Measurements from ENCODE around the gene C11orf42.

The C11orf42 gene

DNA sequence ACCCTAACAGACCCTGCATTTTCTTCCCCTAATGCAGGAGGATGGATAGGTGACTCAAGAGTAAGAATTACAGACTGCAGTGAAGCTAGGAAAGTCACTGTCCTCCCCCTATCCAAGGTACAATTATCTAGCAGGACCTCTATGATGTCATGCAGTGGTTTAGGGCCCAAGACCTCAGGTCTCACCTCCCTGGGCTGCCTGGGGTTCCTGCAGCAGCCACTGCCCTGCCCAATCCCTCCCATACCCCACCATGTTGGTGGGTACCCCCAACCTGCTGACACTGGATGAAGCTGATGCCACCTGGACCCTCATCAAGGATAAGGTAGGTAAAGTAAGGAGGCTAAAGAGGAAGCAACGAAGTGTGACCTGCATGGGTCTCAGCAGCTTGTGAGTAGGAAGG is at the start of gene C11orf42:
TSS of gene C11orf42 (plus strand) at position 192 of the 400 bp plus-strand sequence. CDS start at position 251, 59 bp downstream.
- DNase-seq: no peak

- DNase-seq: no peak
Observed at GRCh38 chr11:6156628-6157359, 48.6 kb upstream of the C11orf42 start.

DNA sequence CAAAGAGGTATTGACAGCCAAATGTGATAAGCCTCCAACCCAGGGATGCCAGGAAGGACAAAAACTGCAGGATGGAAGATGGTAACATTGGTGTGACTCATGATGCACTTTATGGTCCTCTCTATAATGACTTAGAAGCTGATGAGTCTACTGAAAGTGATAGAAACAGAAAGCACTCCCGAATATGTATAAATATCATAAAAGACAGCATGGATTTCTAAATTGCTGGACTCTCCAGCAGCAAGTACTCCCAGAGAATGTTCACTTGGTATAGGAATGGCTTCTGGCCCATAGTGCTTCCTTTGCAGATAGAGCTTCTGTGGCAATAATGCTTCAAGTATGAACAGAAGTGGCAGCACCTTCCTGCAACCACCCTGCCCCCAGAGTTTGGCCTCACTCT is 35.1 kb upstream of the C11orf42 start, which contains the start of gene OR52B2:
TSS of gene OR52B2 (minus strand) at position 101 of the 400 bp plus-strand sequence. CDS start at position 101, 0 bp downstream.
- no peak for DNase-seq

DNA sequence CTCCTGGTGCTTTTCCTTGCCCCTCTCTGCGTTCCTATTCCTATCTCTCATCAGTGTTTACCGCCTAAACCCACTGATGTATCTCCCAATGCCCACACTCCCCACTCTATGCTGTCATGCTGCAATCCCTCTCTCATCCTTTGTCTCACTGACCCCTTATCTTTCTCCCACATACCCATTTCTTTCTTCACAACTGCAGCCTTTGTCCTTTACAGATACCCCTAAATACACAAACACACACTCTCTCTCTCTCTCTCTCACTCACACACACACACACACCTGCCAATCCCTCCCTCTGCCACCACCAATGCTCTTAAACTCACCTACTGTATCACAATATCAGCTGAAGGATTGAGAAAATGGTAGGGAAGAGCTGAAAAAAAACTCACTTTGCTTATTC is 29.9 kb upstream of the C11orf42 start:
- no peak for DNase-seq

DNA sequence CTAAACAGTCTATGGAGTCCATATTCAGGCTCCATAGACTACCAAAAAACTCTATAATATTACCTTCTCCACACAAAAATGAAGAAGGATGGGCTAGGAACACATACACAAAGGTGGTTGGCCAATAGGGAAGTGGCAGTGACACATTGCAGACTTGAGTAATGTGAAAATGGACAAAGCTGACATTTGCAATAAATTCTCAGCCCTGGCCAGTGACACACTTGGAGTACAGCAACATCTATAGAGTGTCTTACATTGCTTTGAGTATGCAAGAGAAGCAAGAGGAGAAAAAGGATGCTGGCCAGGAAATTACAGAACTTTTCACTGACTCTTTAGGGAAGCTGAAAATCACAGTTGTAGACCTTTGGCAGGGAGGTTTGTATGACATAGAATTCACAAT is 13.6 kb upstream of the C11orf42 start:
- DNase-seq: no peak

DNA sequence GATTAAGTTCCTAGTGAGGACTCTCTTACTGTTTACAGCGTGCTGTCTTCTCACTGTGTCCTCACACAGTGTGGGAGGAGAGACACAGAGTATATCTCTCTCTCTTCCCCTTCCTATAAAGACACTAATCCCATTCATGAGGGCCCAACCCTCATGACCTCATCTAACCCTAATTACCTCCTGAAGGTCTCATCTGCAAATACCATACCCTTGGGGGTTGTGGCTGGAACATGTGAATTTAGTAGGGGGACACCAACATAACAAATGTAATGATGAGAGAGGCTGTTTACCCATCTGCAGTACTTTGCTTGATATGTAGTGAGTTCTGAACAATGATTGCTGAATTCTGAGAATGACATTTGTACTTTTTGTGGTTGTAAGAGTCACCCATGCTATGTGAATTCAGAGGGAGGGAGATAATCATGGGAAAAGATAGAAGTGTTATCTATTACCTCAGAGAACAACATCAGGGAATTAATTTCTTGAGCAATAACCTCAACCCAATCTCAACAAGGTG is 11.2 kb upstream of the C11orf42 start:
- no peak for DNase-seq

DNA sequence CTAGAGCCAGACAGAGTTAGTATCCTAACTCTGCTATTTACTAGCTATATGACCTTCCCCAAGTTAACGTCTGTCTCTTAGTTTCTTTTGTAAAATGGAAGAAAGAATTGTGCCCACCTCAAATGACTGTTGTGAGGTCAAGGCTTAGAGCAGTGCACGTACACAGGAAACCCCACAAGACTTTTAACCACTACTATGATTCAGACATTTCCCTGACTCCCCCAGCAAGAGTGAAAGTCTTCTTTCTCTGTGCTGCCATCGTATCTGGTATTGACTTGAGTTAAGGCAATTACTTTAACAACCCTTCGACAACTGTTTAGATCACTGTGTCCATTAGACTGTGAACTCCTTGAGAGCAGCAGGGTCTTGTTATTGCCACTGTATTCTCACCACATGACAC is 9.0 kb upstream of the C11orf42 start:
- no peak for DNase-seq

GRCh38 chr11:6197466-6198200 is 7.7 kb upstream of the C11orf42 start:
- no peak for DNase-seq

DNA sequence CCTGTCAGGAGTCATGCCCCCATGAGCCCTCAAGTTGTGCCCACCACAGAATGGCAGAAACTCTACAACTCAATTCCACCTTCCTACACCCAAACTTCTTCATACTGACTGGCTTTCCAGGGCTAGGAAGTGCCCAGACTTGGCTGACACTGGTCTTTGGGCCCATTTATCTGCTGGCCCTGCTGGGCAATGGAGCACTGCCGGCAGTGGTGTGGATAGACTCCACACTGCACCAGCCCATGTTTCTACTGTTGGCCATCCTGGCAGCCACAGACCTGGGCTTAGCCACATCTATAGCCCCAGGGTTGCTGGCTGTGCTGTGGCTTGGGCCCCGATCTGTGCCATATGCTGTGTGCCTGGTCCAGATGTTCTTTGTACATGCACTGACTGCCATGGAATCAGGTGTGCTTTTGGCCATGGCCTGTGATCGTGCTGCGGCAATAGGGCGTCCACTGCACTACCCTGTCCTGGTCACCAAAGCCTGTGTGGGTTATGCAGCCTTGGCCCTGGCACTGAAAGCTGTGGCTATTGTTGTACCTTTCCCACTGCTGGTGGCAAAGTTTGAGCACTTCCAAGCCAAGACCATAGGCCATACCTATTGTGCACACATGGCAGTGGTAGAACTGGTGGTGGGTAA is 6.1 kb upstream of the C11orf42 start, which contains the start of gene OR52W1:
TSS of gene OR52W1 (plus strand) at position 51 of the 637 bp plus-strand sequence. CDS start at position 51, 0 bp downstream.
- DNase-seq: no peak

- no peak for DNase-seq
Observed at GRCh38 chr11:6200975-6201374, 4.4 kb upstream of the C11orf42 start.

GRCh38 chr11:6201481-6201880 is 3.9 kb upstream of the C11orf42 start:
- no peak for DNase-seq

DNA sequence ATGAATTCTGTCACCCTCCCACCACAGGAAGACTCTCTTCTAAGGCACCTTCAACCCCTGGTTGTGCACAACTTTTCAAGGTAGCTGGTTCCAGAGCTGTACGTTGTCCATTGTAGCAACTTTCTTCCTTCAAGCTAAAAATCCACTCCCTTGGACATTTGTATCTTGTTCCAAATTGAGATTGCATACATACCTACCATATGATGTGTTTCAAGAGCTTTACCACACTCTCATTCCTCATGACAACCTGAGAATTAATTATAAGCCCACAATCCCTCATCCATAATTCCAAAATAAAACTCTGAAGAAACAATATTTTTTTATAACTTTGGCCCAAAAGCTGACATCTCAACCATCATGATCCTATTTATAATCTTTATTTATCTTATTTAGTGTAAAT is 3.3 kb upstream of the C11orf42 start:
- no peak for DNase-seq

DNA sequence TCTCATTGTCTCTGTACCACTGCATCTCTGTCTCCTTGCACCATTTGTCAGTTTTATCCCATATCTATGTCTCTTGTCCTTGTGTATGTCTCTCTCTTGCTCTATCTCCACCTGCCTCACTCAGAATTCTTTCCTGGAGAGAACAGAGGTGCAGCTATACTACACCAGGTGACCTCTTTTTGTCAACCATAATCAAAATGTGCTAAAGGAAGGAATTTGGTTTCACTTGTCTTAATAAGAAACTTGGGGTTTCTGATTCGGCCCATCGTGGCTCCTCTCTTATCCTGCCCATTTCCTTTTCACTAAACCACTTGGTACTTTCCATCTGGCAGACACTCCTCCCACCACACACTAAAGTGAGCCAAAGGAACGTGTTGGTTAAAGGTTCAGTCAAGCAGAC is 2.0 kb upstream of the C11orf42 start:
- no peak for DNase-seq

DNA sequence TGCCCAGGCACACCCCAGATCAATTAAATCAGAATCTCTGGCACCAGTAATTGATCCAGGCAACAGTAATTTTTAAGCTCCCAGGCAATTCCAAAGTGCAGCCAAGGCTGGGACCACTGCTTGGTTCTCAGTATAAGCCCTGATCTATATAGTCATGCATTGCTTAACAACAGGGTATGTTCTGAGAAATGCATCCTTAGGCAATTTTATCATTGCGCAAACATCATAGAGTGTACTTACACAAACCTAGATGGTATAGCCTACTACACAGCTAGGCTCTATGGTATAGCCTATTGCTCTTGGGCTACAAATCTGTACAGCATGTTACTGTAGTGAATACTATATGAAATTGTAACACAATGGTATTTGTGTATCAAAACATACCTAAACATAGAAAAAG is 651 bp upstream of the C11orf42 start:
- no peak for DNase-seq

- no peak for DNase-seq
Observed at GRCh38 chr11:6206456-6207180, 1.3 kb downstream of the C11orf42 start.

DNA sequence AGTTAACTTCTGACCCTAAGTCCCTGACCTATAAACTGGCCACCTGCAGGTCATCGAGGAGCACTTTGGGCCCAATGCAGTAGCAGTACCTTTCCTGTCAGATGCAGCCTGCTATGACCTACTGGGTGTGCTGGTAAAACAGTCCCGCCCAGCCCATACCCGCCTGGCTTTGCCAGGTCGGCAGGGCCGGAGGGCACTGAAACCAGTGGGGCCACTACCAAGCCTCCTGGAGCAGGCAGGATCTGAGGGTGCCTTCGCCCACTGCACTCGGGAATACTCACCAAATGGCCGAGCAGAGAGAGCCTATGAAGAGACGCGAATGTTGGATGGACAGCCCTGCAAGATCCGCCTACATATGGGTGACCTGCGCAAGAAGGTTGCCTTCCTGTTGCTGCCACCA is 4.4 kb downstream of the C11orf42 start:
- DNase-seq: no peak

- no peak for DNase-seq
Observed at GRCh38 chr11:6210274-6210955, 5.1 kb downstream of the C11orf42 start.

DNA sequence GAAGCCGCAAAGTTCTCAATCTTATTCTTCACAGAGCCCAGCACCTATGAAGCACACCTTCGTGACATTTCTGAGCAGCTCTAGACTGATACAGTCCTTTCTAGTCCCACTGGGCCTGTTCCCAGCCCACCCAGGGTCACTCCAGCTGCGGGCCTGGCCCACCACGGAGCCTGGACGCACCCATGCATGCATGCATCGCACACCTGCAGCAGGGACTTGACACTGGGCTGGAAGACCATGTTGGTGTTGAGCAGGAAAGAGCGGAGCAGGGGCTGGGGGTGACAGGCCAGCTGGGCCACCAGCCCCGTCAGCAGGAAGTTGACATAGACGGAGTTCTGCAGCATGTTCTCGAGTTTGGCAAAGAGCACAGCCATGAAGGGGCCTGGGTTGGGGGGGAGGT is 9.2 kb downstream of the C11orf42 start:
- no peak for DNase-seq

DNA sequence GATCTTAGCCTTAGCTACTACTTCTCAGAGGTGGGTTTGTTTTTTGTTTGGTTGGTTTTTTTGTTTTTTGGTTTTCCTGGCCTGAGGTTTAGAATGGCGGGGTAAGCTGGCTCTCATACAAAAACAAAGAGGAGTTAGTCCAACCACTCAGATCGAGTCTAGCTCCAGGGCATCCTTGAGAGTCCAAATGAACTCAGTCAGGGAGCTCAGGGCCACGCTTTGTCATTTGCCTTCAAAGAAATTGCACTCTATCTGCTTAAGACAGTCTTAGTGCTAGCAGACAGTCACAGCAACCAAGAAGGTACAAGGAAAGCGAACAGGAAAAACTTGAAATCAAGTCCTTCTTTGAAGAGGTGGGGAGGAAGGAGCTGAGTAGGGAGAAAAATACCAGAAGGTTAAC is 11.1 kb downstream of the C11orf42 start:
- DNase-seq: no peak

DNA sequence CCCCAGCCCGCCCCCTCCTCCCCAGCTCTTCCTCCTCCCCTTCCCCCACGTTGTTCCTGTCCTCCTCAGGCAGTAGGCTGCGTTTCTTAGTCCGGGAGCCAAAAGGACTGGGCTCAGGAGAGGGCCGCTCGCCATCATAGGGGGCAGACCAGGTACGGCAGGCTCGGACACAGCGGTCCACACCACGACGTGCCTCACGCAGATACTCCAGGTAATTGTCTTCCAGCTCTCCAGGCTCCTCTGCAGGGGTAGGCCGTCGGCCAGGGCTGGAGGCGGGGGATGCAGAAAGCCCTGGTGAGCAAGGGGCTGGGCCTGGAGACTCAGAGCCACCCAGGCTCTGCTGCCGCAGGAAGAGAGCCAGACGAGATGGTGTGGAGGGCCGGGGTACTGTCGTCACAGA is 12.4 kb downstream of the C11orf42 start:
- DNase-seq: no peak

DNA sequence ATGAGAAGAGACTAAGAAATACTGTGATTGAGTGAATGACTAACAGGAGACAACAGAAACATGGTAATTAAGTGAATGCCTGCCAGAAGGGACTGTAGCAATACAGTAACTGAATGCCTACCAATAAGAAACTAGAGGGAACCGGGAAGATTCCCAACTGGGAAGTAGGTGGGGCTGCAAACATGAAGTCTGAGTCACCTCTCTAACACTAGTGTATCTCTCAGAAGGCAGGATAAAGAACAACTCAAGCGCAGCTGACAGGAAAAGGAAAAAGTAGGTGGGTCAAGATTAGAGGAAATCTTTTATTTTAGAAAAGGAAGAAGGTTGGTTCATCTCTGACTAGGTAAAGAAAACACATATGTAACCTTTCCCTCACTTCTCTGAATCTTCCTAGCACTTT is 14.0 kb downstream of the C11orf42 start:
- no peak for DNase-seq

DNA sequence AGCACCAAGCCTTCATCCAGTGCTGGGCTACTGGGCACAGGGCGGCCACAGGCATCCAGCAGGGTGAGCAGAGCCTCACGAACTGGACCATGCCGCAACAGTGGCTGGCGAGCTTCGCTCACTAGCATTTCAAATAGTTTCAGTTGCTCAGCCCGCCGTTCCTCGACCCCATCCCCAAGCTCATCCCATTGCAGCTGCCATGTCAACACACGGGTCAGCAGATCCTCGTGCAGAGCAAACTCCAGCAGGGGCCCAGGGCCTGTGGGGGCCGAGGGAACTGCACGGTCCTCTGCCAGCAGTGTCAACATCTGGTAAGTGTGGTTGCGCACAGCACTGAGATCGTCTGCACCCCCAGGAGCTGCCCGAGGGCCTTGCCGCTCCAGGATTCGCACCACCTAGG is 18.5 kb downstream of the C11orf42 start:
- DNase-seq: no peak

All from NCI-H1417 treated with DMSO at 0.1 percent for 48 hours (cell line).